Ishikawa (cell line): ENCODE measurements around the gene KRTAP6-2.

Experiments used
- EP300 ChIP-seq: IDR thresholded peaks from 2 replicates; pipeline ENCODE4 v1.6.1; 2012; ENCODE audit warnings: borderline replicate concordance
- TAF1 ChIP-seq: IDR thresholded peaks from 2 replicates; pipeline ENCODE4 v1.6.1; 2012; ENCODE audit warnings: low read depth, mild to moderate bottlenecking
- TCF12 ChIP-seq: IDR thresholded peaks from 2 replicates; pipeline ENCODE4 v1.6.1; 2012; ENCODE audit warnings: low read depth

DNA sequence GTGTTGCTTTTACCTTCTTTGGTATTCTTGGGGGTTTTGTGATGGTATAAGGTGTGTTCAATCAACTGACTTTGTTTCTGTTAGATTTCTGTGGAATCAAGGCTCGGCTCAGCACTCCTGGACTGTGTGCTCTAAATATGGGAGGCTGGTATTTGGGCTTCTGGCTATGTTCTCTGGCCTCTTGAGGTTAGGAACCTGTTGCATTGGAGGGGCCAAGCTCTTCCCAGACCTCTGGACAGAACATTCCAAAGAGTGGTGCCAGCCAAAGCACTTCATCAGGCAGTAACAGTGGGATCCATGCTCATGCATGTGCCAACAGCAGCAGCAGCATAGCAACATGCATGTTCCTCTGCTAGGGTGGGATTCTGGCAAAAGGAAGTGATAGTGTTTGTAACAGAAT lies 45.9 kb downstream of the KRTAP6-2 start:
- no peak for TF ChIP-seq EP300
- TF ChIP-seq TCF12: no peak
- no peak for TF ChIP-seq TAF1
